Anterior cingulate cortex (tissue), 58 donors: ENCODE data around the gene ACR.

Experiments used
- DNase-seq, 58 donors: peaks; one replicate each; lab custom pipeline; 2025; lab: John Stamatoyannopoulos, UW

Gene ACR

DNA sequence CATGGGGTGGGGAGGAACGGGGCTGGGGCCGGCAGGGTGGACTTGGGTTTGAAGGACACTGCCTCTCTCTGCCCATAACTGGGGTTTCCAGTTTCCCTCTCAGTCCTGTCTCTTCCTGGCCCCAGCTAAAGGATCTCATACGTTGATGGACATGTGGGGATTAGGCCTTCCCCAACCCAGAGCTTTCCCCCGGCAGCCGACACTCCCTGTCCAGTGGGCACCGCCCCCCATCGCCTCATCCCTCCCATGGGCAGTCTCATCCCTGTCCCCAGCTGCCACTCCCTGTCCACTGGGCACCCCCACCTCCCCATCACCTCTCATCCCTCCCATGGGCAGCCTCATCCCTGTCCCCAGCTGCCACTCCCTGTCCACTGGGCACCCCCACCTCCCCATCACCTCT, 22.2 kb upstream of the ACR start:
- no peak for DNase-seq

DNA sequence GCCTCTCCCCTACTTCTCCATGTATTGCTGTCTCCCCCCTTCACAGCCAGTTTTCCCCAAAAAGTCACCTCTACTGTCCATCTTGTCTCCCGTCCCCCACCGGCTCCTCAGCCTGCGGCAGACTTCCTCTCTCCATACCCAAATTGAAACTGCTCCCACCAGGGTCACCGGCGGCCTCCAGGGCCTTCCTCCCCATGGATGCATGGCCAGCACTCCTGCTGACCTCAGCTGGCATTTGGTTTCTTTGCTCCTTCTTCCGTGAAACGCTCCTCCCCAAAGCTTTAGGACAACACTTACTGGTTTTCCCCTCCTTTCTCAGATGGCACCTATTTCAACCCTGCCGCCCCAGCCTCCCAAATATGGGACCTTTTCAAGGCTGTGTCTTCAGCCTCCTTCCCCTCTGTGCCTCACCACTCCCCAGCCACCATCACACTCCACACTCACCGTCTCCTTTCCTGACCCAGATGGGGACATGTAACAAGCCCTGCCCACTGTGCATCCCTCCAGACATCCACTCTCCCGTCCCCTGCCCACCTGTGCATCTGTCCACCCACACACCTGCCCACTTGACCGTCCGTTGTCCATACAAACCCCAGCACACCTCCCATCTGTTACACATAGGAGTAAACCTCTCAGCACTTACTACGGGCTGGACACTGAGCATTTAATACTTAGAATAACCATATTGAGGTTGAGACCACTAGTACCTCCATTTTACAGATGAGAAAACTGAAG, 21.5 kb upstream of the ACR start:
- DNase-seq, result no peak

- DNase-seq, result peak in 3 of 58 donors; percentile 8 to 45 (median 14)
Measured at GRCh38 chr22:50717709-50718351, 20.2 kb upstream of the ACR start.

DNA sequence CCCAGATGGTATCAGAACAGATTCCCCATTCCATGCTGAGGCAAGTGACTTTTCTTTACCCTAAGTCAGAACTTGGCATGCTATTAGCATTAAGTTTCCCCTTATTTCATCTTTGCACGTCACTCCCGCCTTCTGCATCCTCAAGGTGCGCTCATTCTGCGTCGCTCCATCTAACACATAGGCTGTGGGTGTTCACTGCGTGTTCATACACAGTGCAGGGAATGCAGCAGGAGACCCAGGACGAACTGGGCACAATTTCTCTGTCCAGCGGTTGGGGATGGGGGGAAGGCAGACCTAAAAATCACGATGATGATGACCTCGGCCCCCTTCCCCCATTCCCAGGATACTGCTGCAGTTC, 19.7 kb upstream of the ACR start:
- no peak for DNase-seq

DNA sequence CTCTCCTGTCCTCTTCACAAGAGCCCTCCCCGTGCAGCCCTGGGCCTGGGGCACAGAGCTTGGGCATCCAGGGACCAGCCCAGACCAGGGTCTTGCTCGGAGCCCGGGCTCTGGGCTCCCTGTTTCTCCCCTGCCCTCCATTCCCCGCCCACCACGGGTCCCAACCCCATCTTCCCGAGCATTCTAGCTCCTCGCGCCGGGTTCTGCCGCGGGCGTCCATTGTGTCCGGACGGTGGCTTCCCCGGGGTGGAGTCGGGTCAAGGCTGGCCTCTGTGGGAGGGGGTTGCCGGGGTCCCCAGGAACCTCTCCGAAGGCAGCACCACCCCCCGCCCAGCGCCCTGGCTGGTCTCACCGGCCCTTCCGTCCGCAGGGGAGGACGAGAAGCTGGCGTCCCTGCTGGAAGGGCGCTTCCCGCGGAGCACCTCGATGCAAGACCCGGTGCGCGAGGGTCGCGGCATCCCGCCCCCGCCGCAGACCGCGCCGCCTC, 18.1 kb upstream of the ACR start:
- no peak for DNase-seq

DNA sequence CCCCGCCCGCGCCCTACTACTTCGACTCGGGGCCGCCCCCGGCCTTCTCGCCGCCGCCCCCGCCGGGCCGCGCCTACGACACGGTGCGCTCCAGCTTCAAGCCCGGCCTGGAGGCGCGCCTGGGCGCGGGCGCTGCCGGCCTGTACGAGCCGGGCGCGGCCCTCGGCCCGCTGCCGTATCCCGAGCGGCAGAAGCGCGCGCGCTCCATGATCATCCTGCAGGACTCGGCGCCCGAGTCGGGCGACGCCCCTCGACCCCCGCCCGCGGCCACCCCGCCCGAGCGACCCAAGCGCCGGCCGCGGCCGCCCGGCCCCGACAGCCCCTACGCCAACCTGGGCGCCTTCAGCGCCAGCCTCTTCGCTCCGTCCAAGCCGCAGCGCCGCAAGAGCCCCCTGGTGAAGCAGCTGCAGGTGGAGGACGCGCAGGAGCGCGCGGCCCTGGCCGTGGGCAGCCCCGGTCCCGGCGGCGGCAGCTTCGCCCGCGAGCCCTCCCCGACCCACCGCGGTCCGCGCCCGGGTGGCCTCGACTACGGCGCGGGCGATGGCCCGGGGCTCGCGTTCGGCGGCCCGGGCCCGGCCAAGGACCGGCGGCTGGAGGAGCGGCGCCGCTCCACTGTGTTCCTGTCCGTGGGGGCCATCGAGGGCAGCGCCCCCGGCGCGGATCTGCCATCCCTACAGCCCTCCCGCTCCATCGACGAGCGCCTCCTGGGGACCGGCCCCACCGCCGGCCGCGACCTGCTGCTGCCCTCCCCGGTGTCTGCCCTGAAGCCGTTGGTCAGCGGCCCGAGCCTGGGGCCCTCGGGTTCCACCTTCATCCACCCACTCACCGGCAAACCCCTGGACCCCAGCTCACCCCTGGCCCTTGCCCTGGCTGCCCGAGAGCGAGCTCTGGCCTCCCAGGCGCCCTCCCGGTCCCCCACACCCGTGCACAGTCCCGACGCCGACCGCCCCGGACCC, 17.4 kb upstream of the ACR start:
- DNase-seq, result no peak

- DNase-seq, result no peak
Measured at GRCh38 chr22:50721257-50721844, 16.7 kb upstream of the ACR start.

- DNase-seq, result peak in 1 of 58 donors; percentile 48
Measured at GRCh38 chr22:50722048-50722701, 15.8 kb upstream of the ACR start.

DNA sequence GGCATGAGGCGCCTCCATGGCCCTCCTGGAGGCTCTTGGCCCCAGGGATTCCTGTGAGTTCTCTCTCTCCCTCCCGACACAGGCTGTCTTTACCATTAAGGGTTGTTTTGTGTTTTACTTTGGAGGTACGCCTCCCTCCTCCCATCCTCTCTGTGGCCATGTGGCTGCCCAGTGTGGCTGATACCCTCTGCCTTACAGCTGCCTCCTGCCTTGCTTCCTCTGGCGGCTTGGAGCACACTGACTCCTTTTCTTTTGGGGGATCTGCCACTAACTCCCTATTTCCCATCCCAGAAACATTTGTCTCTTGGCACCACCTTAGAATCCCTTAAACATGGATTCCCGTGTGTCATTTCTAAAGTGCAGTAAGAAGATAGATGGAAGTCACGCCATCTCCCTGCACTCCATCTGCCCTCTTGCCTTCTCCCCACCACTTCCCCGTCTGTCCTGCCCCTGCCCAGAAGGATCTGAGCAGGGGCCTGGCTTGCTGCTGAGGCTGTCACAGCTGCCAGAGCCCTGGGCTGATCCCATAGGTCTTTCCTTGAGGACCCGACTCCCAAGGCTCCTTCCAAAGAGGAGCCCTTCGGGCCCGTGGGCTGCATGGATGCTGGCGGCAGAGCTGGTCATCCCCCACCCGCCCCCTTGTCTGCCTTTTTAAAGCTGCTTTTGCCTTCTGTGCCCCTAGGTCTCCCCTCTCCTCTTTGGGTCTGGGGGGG, 15.1 kb upstream of the ACR start:
- DNase-seq, result no peak

GRCh38 chr22:50723991-50724390, 14.0 kb upstream of the ACR start:
- no peak for DNase-seq

DNA sequence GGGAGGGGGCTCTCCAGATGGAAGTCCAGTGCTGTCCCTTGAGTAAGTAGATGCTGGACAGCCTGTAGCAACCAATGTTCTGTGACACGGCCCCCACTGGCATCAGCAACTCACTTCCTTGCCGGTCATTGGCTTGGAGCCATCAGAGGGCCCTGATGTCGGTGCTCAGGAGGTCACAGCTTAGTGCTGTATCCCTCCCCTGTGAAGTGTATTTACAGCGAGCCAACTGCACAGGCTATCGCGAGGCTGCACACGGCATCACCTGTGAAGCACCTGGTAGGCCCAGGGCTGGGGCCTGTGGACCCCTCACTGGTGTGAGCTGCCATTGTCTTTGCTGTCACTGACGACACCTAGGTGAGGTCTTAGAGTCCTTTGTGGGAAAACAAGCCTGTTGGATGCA, 13.4 kb upstream of the ACR start:
- no peak for DNase-seq

GRCh38 chr22:50725597-50725996, 12.4 kb upstream of the ACR start:
- no peak for DNase-seq

DNA sequence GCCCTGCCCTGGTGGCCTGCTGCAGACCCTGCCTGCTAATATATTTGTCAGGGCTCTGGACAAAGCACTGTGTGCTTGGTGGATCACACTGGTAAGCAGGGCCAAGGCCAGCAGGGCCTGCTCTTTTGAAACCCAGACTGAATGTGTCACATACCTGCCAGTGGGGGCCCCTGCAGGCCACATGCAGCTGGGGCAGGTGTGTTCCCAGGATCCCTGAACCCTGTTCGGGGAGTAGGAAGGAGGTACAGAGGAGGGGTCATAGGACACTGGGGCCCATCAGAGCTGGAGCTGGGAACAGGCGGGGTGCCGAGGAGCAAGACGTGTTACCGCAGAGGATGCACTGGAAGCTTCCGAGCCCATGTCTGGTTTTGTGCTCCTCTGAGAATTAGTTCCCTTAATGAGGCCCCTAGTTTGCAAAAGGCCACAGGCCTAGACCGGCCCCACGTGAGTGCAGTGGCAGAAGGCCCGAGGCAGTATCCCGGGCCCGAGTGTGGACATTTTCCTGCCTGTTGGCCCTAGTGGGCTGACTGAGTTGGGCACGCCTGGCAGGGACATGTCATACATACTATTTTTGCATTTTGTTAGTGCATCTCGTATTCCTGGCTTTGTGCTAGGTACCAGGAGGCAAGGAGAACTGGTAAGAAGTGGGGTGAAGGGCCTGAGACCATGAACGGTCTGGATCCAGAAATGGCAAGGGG, 11.2 kb upstream of the ACR start:
- no peak for DNase-seq

DNA sequence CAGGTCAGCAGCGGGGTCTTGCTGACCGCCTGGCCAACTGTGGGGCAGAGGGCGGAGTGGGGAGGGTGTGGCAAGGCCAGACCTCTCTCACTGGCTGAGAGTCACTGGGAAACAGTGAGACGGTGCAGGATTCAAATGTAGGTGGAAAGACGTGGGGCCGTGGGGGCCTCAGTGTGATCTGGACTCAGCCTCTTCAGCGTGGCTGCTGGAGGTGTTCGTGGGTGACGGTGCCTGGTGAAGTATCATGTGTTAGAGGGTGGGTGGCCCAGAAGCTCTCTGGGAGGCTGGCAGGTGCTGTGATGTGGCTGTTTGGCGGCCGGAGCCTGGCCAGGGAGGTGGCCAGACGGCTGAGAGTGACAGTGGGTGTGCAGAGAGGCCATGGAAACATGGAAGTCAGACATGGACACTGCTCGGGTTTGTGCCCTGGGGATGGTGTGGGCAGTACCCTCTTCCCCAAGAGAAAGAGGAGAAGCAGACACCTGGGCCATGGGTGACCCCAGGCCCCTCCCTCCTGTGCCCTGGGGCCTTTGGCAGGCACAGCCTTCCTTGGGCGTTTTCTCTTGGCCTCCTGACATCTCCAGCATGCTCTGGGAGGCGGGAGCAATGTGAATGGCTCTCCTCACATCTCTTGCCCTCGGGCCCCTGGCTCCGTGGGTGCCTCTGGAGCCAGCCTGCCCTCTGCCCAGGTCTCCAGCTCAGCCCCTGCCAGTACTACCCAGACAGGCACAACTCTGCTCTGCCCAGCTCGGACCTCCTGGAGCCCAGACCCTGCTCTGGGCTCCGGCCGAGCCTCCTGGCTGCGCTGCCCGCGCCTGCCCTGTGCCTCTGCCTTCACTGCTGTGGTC, 10.1 kb upstream of the ACR start:
- no peak for DNase-seq

DNA sequence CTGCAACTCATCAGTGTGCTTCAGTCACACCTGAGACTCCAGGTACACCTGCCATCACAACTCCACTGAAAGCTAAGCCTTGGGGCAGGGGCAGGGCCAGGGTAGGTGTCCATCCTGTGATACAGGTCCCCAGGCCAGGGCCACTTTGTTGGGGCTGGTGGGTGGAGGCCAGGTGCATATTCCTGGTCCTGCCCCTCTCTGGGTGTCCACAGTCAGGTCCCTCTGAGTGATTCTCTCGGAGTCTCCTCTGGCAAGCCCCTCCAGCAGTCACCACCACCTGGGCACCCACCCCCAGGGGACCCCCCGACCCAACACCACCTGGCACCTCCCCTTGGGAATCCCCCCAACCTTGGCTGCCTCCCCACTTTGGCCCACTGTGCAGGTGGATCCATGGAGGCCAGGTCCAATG, 9.5 kb upstream of the ACR start:
- no peak for DNase-seq

DNA sequence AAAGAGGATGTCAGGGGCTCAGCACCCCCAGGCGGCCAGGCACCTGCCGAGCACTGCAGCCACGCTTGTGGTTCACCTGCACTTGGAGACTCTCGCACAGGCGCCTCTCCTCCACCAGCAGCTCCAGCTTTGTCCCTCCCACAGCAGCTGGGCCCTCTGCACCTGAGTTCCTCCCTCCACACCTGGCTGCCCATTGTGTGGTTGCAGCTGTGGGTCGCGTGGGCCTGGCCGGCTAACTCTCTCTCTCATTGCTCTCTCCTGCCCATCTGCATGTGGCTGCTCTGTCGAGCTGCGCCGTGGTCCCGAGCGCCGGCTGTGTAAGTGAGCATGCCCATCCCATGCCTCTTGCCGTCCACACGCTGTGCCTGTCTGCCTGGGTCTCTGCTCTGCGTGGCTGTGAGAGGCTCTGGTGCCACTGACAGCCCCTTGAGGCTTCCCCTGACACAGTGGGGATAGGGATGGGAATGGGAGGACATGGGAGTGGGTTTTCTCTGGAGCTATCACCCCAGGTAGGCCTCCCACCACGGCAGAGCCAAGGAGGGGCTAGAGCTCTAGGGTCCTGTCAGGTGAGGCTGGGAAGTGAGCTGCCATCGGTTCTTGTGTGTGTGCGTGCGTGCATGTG, 8.5 kb upstream of the ACR start:
- no peak for DNase-seq
